ENCODE data around the gene MLXIP.

Gene MLXIP

DNA sequence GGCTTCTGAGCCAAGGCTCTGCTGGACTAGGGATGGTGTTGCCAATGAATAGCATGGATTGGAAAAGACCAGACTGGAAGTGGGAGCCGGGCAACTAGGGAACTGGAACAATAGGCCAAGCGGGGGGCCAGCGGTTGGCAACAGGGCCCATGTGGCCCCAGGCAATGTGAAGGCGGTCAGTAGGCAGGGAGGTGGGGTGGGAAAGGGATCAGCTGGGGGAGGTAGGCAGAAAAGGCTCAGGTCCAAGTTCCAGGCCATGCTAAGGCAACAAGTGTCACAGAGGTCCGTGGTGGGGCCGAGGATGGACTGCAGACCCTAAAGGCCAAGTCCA lies 14.9 kb upstream of the MLXIP start:
- H3K4me3 ChIP-seq (ENCODE audit: low read depth, low read length) = peak overlapping the region; percentile 1
- H3K36me3 ChIP-seq (replicated peaks) = no peaks in the 10 kb centered on the region
- no peak for DNase-seq
- TF ChIP-seq, protein P1, sequence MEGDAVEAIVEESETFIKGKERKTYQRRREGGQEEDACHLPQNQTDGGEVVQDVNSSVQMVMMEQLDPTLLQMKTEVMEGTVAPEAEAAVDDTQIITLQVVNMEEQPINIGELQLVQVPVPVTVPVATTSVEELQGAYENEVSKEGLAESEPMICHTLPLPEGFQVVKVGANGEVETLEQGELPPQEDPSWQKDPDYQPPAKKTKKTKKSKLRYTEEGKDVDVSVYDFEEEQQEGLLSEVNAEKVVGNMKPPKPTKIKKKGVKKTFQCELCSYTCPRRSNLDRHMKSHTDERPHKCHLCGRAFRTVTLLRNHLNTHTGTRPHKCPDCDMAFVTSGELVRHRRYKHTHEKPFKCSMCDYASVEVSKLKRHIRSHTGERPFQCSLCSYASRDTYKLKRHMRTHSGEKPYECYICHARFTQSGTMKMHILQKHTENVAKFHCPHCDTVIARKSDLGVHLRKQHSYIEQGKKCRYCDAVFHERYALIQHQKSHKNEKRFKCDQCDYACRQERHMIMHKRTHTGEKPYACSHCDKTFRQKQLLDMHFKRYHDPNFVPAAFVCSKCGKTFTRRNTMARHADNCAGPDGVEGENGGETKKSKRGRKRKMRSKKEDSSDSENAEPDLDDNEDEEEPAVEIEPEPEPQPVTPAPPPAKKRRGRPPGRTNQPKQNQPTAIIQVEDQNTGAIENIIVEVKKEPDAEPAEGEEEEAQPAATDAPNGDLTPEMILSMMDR (IDR thresholded peaks at IDR 0.05; ENCODE audit: low read depth, low read length, missing control alignments) = no peak
- H3K27ac ChIP-seq = peak overlapping the region; percentile 100
- in situ Hi-C loops (cut with HindIII; ENCODE audit: low pct_ligation_motif_present, low sequenced_read_pairs) = no loop called here
- no peaks in the 10 kb centered on the region for H3K27me3 ChIP-seq (replicated peaks)

DNA sequence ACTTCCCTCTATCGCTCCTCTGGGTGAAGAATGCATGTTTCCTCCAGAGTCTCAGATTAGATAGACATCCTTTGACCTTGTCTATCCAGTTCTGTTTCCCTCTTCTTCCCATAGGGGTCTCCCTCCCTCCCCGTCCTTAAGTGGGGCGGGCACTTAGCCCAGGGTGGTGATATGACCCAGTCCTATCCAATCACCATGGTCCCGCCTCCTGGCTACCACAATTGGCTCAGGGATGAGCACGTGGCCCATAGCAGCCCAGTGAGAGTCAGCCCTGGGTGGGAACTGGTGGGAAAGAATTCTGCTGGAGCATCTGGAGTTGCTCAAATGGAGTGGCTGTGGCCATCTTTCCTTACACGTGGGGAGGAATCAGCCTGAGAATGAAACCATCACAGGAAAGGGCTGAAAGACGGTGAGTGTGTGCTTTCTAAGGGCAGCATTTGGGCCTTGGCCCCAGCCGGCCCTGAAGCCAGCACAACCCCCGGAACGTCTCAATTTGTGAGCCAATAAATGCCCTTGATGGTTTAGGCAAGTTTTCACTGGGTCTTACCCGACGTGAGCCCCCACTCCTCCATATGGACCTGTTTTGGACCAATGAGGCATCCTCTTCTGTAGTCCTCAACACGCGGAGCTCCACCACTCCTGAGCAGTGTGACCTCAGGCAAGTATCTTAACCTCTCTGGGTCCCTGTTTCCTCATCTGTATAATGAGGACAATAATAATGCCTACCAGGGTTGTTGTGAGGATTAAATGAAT lies 14.4 kb upstream of the MLXIP start:
- no peak overlapping the region for H3K4me3 ChIP-seq (ENCODE audit: low read depth, low read length)
- H3K27ac ChIP-seq = peak overlapping the region; percentile 100
- H3K36me3 ChIP-seq (replicated peaks) = no peaks in the 10 kb centered on the region
- TF ChIP-seq, protein P1 (IDR thresholded peaks at IDR 0.05; ENCODE audit: low read depth, low read length, missing control alignments) = peak; percentile 73
- DNase-seq = peak; percentile 98
- H3K27me3 ChIP-seq (replicated peaks) = no peaks in the 10 kb centered on the region
- in situ Hi-C loops (cut with HindIII; ENCODE audit: low pct_ligation_motif_present, low sequenced_read_pairs) = no loop called here

DNA sequence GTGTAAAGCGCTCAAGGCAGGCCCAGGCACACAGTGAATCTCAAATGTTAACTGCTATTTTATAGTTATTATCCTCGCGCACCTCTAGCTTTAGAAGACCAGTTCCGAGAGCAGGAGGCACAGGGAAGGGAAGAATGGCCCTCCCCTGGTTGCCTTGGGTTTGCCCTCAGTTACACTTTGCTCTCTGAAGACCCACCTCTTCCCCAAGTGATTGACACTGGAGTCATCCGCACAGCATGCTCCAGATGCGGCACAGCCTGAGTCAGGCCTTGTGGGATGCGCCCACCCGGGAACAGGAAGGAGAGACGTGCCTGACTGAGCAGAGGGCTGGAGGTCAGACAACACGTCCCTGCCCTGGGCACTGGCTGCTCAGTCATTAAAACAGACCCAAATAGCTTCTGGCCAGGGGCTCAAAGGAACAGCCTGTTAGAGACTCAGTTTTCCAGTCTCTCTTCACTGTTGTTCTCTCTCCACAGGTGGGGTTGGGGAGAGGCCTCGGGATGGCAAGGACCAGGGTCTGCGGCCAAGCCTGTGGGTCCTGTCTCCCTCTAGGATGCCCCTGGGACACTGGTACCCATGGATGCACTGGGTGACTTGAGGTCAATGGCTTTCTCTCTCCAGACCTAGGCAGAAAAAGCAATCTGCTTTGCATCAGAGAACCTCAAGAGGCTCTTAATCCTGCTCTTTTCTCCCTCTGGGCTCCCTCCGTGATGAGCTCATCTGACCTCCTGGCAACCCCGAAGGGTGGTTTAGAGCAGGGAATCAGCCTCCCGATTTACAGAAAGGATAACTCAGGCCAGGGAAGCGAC lies 13.6 kb upstream of the MLXIP start:
- H3K27ac ChIP-seq = peak overlapping the region; percentile 100
- H3K4me3 ChIP-seq (ENCODE audit: low read depth, low read length) = peak overlapping the region; percentile 30
- peak; percentile 91 for DNase-seq
- TF ChIP-seq, protein P1 (IDR thresholded peaks at IDR 0.05; ENCODE audit: low read depth, low read length, missing control alignments) = peak; percentile 6
- H3K27me3 ChIP-seq (replicated peaks) = no peaks in the 10 kb centered on the region
- H3K36me3 ChIP-seq (replicated peaks) = no peaks in the 10 kb centered on the region
- in situ Hi-C loops (cut with HindIII; ENCODE audit: low pct_ligation_motif_present, low sequenced_read_pairs) = no loop called here

DNA sequence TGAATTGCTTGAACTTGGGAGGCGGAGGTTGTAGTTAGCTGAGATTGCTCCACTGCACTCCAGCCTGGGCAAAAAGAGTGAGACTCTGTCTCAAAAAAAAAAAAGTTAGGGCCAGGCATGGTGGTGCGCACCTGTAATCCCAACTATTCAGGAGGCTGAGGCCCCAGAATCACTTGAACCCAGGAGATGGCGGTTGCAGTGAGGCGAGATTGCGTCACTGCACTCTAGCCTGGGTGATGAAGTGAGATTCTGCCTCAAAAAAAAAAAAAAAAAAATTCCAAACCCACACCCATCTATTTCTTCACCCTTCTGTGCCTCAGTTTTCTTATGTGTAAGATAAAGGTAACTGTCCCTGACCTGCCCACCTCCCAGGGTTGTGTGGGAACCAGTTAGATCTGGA lies 11.0 kb upstream of the MLXIP start:
- in situ Hi-C loops (cut with HindIII; ENCODE audit: low pct_ligation_motif_present, low sequenced_read_pairs) = no loop called here
- Histone ChIP-seq H3K27me3 (replicated peaks) (no peaks in the 10 kb centered on the region), H3K36me3 (replicated peaks) (no peaks in the 10 kb centered on the region), H3K4me3 (ENCODE audit: low read depth, low read length) (no peak overlapping the region), H3K27ac (peak overlapping the region; percentile 22)
- TF ChIP-seq, protein P1 (IDR thresholded peaks at IDR 0.05; ENCODE audit: low read depth, low read length, missing control alignments) = no peak
- DNase-seq = no peak

DNA sequence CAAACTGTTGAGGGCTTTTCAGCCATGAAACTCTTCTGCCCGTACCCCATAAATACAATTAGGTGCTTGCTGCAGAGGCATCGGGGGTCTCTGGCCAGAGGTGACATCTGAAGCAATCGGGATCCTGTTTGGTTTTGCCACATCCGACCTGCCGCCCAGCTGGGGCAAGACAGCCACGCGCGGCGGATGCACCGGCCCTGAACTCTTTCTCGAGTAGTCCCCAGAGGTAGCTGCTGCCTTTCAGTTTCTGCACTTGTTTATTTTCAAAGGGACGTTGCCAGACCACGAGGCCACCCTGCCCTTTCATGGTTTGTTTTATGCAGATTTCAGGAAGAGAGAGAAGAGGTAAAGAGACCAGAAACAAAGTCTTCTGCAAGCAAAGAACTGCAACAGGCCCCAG lies 10.6 kb upstream of the MLXIP start:
- DNase-seq = no peak
- H3K27ac ChIP-seq = peak overlapping the region; percentile 22
- in situ Hi-C loops (cut with HindIII; ENCODE audit: low pct_ligation_motif_present, low sequenced_read_pairs) = no loop called here
- no peak overlapping the region for H3K4me3 ChIP-seq (ENCODE audit: low read depth, low read length)
- no peaks in the 10 kb centered on the region for H3K27me3 ChIP-seq (replicated peaks)
- TF ChIP-seq, protein P1 (IDR thresholded peaks at IDR 0.05; ENCODE audit: low read depth, low read length, missing control alignments) = no peak
- no peaks in the 10 kb centered on the region for H3K36me3 ChIP-seq (replicated peaks)

Data from brain microvascular endothelial cell (primary cell).